Right lobe of liver (tissue), 6 donors: ENCODE data around the gene RAB4B. TPM values are rescaled to one million over a fixed set of nuclear protein-coding genes. Genes with fewer than 3 reads are reported as not detected.

Experiments
- ATAC-seq, 4 donors: fragments of 200-7000 bp; cut with Tn5 transposase; one replicate each; pipeline ENCODE4 v1.9.1; 2020; ENCODE audit warnings: mild to moderate bottlenecking in 4 of 4, moderate library complexity in 4 of 4
- DNase-seq, 3 donors: peaks; one replicate each; pipeline ENCODE4 v3.0.0-alpha.2; 2020
- H3K27ac ChIP-seq, 3 donors: fragments of 200-600 bp; one replicate each; pipeline ENCODE4 v1.8.0; 2022
- H3K27me3 ChIP-seq, 2 donors: fragments of 200-600 bp; one replicate each; pipeline ENCODE4 v1.8.0; 2022
- H3K36me3 ChIP-seq, 4 donors: fragments of 200-600 bp; sonication (generic) in 1 of 4; one replicate each; pipeline versions ENCODE4 v1.5.1 to v1.8.0; 2017 to 2022; ENCODE audit warnings: control low read depth in 1 of 4
- H3K4me1 ChIP-seq, 4 donors: fragments of 200-600 bp; sonication (generic) in 1 of 4; one replicate each; pipeline versions ENCODE4 v1.5.1 to v1.8.0; 2017 to 2022; ENCODE audit warnings: control low read depth in 1 of 4
- H3K4me3 ChIP-seq, 3 donors: fragments of 200-600 bp; one replicate each; pipeline ENCODE4 v1.8.0; 2022
- H3K9me3 ChIP-seq, 4 donors: fragments of 200-600 bp; sonication (generic) in 1 of 4; one replicate each; pipeline versions ENCODE4 v1.5.1 to v1.8.0; 2017 to 2022; ENCODE audit warnings: control low read depth in 1 of 4
- POLR2A ChIP-seq: fragments of 450-650 bp; IDR thresholded peaks from one replicate; pipeline ENCODE4 v1.6.1; 2017; ENCODE audit warnings: antibody characterized with exemption, mild to moderate bottlenecking
- WGBS: methylation state at CpG from one replicate; pipeline ENCODE4 v1.1.6; 2018; ENCODE audit warnings: low coverage, low lambda C conversion rate; ENCODE audit not compliant: insufficient coverage; ENCODE audit errors: missing lambda C conversion rate; 5-methylcytosine and 5-hydroxymethylcytosine counted together
- intact Hi-C, 2 donors: fragments of 100-400 bp; cut with DNase I; formaldehyde crosslinking; loops; one replicate each; pipeline versions ENCODE4 v1.11.2 to v1.14.1; 2022
- total RNA-seq, 6 experiments: library from RNA; depleted of rRNA in 2 of 6; stranded (reverse); fragments of >200 nt in 2 of 6; fragmentation: NEBNext Ultra II Directional in 3 of 6; extraction: Animal tissue kit (Norgen Biotek cat#: 25700) in 3 of 6; gene quantifications; one replicate each; pipeline versions ENCODE4 v1.1.0 to v1.2.4, GENCODE V29; 2016 to 2023
- TF ChIP-seq, protein P1 (sequence below), 4 donors: fragments of 200-600 bp in 3 of 4; fragments of 450-650 bp in 1 of 4; IDR thresholded peaks; one replicate each; pipeline versions ENCODE4 v1.5.1 to v1.8.0; 2016 to 2022; ENCODE audit warnings: antibody characterized with exemption in 4 of 4, mild to moderate bottlenecking in 2 of 4
- donor health status: DM: no; HTN: yes; CAD: no.
- donor health status: DM: no; HTN: no; CAD: no.
- donor health status: DM: no; HTN: no; CAD: no.
- donor health status: DM: no; HTN: yes; CAD: no.
- donor health status: DM: no; HTN: yes; CAD: no.

Gene RAB4B
- total RNA-seq, 6 experiments from 2014 or later, result 6.4 to 17.2 (median 10.2) TPM

GRCh38 chr19:40750058-40750873 lies 27.8 kb upstream of the RAB4B start, which contains the start of gene ACTMAP:
Gene ACTMAP (minus strand): TSS chr19:40750477. CDS start chr19:40749803, 674 bp downstream.
- TF ChIP-seq, protein P1, sequence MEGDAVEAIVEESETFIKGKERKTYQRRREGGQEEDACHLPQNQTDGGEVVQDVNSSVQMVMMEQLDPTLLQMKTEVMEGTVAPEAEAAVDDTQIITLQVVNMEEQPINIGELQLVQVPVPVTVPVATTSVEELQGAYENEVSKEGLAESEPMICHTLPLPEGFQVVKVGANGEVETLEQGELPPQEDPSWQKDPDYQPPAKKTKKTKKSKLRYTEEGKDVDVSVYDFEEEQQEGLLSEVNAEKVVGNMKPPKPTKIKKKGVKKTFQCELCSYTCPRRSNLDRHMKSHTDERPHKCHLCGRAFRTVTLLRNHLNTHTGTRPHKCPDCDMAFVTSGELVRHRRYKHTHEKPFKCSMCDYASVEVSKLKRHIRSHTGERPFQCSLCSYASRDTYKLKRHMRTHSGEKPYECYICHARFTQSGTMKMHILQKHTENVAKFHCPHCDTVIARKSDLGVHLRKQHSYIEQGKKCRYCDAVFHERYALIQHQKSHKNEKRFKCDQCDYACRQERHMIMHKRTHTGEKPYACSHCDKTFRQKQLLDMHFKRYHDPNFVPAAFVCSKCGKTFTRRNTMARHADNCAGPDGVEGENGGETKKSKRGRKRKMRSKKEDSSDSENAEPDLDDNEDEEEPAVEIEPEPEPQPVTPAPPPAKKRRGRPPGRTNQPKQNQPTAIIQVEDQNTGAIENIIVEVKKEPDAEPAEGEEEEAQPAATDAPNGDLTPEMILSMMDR (IDR thresholded peaks at IDR 0.05), result no peak
- TF ChIP-seq POLR2A, result peak; percentile 59
- peaks cover 0 to 42% (median 14%) of the 10 kb centered on the region in 4 donors for H3K4me1 ChIP-seq

DNA sequence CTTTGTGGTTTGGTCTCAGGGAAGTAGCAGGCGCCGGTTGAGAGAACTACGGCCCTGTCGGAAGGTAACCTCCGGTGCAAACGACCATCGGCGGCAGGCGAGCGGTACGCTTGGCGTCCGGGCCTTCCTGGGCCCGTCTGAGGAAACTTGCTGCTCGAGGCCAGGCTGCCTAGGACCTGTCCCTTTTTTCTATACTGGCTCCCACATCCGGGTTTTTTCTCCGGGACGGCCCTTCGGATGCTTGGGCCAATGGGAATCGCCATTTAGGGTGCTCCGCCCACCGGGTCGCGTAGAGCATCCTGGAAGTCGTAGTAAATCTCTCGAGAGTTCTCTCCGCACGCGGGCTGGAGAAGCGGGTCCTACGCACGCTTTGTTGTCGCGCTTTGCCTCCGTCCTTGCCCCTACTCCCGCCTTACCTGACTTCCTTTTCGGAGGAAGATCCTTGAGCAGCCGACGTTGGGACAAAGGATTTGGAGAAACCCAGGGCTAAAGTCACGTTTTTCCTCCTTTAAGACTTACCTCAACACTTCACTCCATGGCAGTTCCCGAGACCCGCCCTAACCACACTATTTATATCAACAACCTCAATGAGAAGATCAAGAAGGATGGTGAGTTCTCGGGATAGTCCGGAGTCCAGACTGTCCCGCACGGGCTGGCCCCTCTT lies 27.0 kb upstream of the RAB4B start, which contains the start of gene SNRPA:
TSS of gene SNRPA (plus strand) at position 330 of the 664 bp plus-strand sequence. CDS start at position 536, 206 bp downstream.
- intact Hi-C loops, result no loop called here
- peaks cover 0 to 47% (median 18%) of the 10 kb centered on the region in 4 donors for H3K4me1 ChIP-seq

More at GRCh38 chr19:40750058-40750873, 27.8 kb upstream of the RAB4B start, which contains the start of gene ACTMAP:
- Histone ChIP-seq H3K36me3 (no peaks in the 10 kb centered on the region), H3K27ac (peak within 1 kb of the TSS; percentile 89 to 92 (median 89)), H3K9me3 (no peaks in the 10 kb centered on the region), H3K27me3 (no peaks in the 10 kb centered on the region), H3K4me3 (peak within 1 kb of the TSS; percentile 59 to 73 (median 66))
- intact Hi-C loops, result no loop called here
- peak; percentile 86 to 94 (median 90) for ATAC-seq
- WGBS, result under 1% methylated on average over 38 of the region's 43 CpGs
- peak; percentile 99 to 100 (median 100) for DNase-seq

GRCh38 chr19:40752257-40752781 lies 25.7 kb upstream of the RAB4B start:
- Histone ChIP-seq H3K9me3 (no peaks in the 10 kb centered on the region), H3K36me3 (peaks cover 0 to 14% (median 6%) of the 10 kb centered on the region in 4 donors), H3K27ac (peak overlapping the region; percentile 84 to 85 (median 85)), H3K27me3 (no peaks in the 10 kb centered on the region), H3K4me3 (peak overlapping the region; percentile 59 to 73 (median 66)), H3K4me1 (peaks cover 0 to 47% (median 23%) of the 10 kb centered on the region in 4 donors)
- ATAC-seq, result no peak
- no peak for TF ChIP-seq POLR2A
- TF ChIP-seq, protein P1 (IDR thresholded peaks at IDR 0.05), result no peak
- 50% methylated on average over 9 of the region's 12 CpGs for WGBS
- no peak for DNase-seq
- intact Hi-C loops, result no loop called here

More for the DNA sequence above, 27.0 kb upstream of the RAB4B start, which contains the start of gene SNRPA:
- Histone ChIP-seq H3K27me3 (no peaks in the 10 kb centered on the region), H3K27ac (peak within 1 kb of the TSS; percentile 89 to 92 (median 89)), H3K4me3 (peak within 1 kb of the TSS; percentile 59 to 73 (median 66)), H3K36me3 (peaks cover 0 to 6% (median under 1%) of the 10 kb centered on the region in 4 donors), H3K9me3 (no peaks in the 10 kb centered on the region)
- DNase-seq, result peak; percentile 96 to 97 (median 97)
- peak; percentile 75 to 82 (median 78) for ATAC-seq
- WGBS, result under 1% methylated on average over 31 of the region's 46 CpGs
- TF ChIP-seq, protein P1 (IDR thresholded peaks at IDR 0.05), result no peak
- peak; percentile 84 for TF ChIP-seq POLR2A

DNA sequence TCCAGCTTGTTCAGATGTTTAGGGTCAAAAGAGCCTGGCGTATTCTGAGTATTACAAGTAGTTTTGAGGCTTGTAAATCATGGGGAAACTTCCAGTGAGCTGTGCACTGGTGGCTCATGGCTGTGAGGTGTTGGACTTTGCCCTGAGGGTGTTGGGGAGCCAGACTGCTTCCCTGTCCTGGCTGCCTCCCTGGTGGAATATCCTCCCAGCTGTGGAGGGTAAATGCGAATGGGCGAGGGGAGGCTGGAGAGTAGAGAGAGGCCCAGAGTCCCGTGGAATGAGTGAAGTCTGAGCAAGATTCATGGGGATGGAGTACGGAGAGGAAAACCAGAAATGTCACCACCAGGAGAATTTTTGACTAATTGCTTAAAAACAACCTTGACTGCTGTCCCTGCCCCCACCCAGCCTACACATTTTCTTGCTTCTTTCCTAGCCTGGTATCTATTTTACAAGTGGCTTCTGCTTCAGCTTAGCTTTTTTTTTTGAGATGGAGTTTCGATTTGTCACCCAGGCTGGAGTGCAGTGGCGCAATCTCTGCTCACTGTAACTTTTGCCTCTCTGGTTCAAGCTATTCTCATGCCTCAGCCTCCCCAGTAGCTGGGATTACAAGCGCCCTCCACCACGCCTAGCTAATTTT lies 23.3 kb upstream of the RAB4B start:
- Histone ChIP-seq H3K27ac (peak overlapping the region; percentile 66 to 84 (median 68)), H3K9me3 (no peaks in the 10 kb centered on the region)

More for the DNA sequence above, 23.3 kb upstream of the RAB4B start:
- H3K4me3 ChIP-seq, result peak overlapping the region; percentile 21 to 32 (median 26)
- intact Hi-C loops, result no loop called here
- H3K4me1 ChIP-seq, result peaks cover 0 to 39% (median 17%) of the 10 kb centered on the region in 4 donors
- TF ChIP-seq, protein P1 (IDR thresholded peaks at IDR 0.05), result no peak
- TF ChIP-seq POLR2A, result peak; percentile 18
- 26% methylated on average over 9 of the region's 9 CpGs for WGBS
- peaks cover 6 to 38% (median 21%) of the 10 kb centered on the region in 4 donors for H3K36me3 ChIP-seq
- DNase-seq (peak; percentile 53 to 79 (median 74)), ATAC-seq (peak; percentile 18 to 44 (median 30))
- no peaks in the 10 kb centered on the region for H3K27me3 ChIP-seq
